ENCODE results near the gene TAMM41. TPM values are rescaled to one million over a fixed set of nuclear protein-coding genes. Genes with fewer than 3 reads are reported as not detected.
"Not testable (repeated sequence)": the region's sequence is repeated elsewhere in the genome, so short reads cannot be mapped to it uniquely, and the experiment has no call there.

Gene TAMM41
- polyA plus RNA-seq, 4 donors, result 17.7 to 21.1 (median 19.0) TPM

- no peak for DNase-seq (ENCODE audit: low read depth in 4 of 4, low spot score in 3 of 4)
Measured at GRCh38 chr3:11769704-11770476, 76.8 kb downstream of the TAMM41 start.

GRCh38 chr3:11768604-11769003 is 78.1 kb downstream of the TAMM41 start:
- DNase-seq (ENCODE audit: low read depth in 4 of 4, low spot score in 3 of 4), result no peak

GRCh38 chr3:11764931-11765363 is 81.7 kb downstream of the TAMM41 start:
- no peak for DNase-seq (ENCODE audit: low read depth in 4 of 4, low spot score in 3 of 4)

GRCh38 chr3:11759996-11760395 is 86.7 kb downstream of the TAMM41 start:
- no peak for DNase-seq (ENCODE audit: low read depth in 4 of 4, low spot score in 3 of 4)

- DNase-seq (ENCODE audit: low read depth in 4 of 4, low spot score in 3 of 4), result no peak
Measured at GRCh38 chr3:11757929-11758328, 88.8 kb downstream of the TAMM41 start.

- no peak for DNase-seq (ENCODE audit: low read depth in 4 of 4, low spot score in 3 of 4)
Measured at GRCh38 chr3:11757441-11757875, 89.2 kb downstream of the TAMM41 start.

- DNase-seq (ENCODE audit: low read depth in 4 of 4, low spot score in 3 of 4), result no peak
Measured at GRCh38 chr3:11755276-11755675, 91.4 kb downstream of the TAMM41 start.

- not testable (repeated sequence) for DNase-seq (ENCODE audit: low read depth in 4 of 4, low spot score in 3 of 4)
Measured at GRCh38 chr3:11752254-11752653, 94.4 kb downstream of the TAMM41 start.

- DNase-seq (ENCODE audit: low read depth in 4 of 4, low spot score in 3 of 4), result not testable (repeated sequence)
Measured at GRCh38 chr3:11748306-11748705, 98.4 kb downstream of the TAMM41 start.

Other genes with a start within 250 kb of the TAMM41 start
- gene VGLL4, start 203.0 kb downstream of the TAMM41 start, polyA plus RNA-seq (ENCODE audit: insufficient read length in 4 of 4), result 100 to 1,000 TPM; 109 to 122 (median 116) TPM
- gene SYN2, start 157.5 kb upstream of the TAMM41 start, polyA plus RNA-seq (ENCODE audit: insufficient read length in 4 of 4), result 1 to 10 TPM in 3 of 4 donors, under 1 TPM in 1; 0.69 to 1.6 (median 1.4) TPM

Data from right renal pelvis (tissue), 4 donors.